ENCODE results near the gene BRD2. TPM values are rescaled to one million over a fixed set of nuclear protein-coding genes. Genes with fewer than 3 reads are reported as not detected.
"Not testable (repeated sequence)": the region's sequence is repeated elsewhere in the genome, so short reads cannot be mapped to it uniquely, and the experiment has no call there.

The BRD2 gene
- total RNA-seq = 331 and 342 TPM in 2 replicates

DNA sequence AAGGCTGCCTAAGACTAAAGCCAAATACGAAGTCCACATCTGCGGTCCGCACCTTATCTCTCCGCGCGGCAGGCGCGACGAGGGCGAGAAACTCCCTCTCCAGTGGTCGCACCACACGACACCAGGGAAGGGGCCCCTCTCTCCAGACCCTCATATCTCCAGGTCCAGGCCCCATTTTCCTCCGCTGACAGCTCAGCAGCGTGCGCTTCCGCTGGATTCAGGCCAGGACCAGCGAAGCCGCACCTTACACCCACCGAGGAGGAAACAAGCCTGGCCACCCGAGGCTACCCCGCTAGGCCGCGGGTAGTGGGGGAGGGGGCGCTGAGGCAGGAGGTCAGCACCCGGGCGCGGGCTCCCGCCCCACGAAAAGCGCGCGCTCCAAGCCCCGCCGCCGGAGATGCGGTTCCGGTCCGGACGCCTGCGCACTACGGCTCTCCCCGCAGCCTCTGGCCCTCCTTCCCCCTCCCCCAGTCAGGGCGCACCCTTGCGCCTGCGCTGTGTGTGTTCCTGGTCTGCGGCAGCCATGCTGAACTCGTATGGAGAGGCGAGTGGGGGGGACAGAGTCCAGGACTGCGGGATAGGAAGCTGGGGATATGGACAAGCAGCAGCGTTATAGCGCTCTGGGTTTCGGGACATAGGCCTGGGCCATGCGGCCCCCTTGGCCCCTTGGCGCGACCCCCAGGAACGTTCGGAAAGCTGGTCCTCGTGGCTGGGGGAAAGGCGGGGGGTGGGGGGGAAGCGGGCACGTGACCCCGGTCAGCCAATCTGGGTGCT is at the start of gene BRD2:
Gene BRD2 (plus strand): TSS at position 502 of the 774 bp plus-strand sequence. CDS start 4,305 bp downstream, outside the sequence.
- intact Hi-C loops (cut with micrococcal nuclease) = loop anchor here (1.0 to 5.0 kb wide), 3 partner anchors 36 to 1471 kb away; partner anchors contain the start of genes MICB, RXRB and SLC39A7

DNA sequence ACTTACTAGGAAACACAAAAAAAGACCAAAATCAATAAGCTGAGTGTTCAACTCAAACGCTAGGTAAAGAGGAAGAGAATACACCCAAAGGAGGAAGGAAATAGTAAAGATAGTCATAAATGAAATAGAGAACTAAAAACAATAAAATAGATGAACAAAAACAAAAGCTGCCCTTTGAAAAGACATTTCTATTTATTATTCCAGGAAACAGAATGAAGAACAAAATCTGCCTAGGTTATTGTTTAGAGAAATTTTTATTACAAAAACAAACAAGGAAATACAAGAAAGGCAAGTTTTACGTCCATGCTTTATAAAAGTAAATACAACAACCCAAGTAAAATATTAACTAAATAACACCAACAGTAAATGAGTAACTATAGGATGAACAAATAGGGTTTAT is 47.7 kb upstream of the BRD2 start:
- intact Hi-C loops (cut with micrococcal nuclease) = no loop called here

DNA sequence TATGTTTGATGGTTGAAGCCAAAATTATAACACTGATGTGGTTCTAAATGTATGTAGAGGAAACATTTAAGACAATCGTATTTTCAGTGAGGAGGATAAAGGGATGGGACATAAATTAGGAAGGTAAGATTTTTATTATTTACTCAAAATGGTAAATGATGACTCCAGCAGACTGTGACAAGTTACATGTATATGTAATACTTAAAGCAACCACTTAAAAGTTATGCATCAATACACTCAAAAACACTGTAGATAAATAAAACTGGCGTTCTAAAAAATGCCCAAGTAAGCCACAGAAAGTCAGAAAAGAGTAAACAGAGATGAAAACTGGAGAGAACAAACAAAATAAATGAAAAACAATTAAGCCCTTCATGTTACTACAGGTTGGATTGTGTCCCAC is 46.3 kb upstream of the BRD2 start:
- intact Hi-C loops (cut with micrococcal nuclease) = no loop called here

DNA sequence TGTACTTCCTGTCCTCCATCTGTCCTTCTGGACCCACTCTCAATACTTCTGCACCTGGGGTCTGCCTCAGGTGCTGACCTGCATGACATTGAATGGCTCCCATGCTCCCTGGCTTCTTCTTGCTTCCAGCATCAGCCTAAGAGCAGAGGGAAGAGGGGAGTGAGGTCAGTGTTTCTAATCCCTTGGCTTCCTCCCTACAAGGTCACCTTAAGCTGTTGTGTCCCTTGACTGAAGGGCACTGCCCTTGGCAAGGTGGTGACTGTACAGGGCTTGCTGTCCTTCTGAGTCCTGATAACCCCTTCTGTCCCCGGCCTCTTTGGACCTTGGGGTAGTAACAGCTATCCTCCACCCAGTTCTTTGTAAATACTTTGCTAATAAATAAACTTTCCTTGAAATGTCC is 37.2 kb upstream of the BRD2 start:
- intact Hi-C loops (cut with micrococcal nuclease) = loop anchor here (5.0 kb wide), 1 partner anchor 36 kb away; the partner anchor contains the start of gene BRD2

DNA sequence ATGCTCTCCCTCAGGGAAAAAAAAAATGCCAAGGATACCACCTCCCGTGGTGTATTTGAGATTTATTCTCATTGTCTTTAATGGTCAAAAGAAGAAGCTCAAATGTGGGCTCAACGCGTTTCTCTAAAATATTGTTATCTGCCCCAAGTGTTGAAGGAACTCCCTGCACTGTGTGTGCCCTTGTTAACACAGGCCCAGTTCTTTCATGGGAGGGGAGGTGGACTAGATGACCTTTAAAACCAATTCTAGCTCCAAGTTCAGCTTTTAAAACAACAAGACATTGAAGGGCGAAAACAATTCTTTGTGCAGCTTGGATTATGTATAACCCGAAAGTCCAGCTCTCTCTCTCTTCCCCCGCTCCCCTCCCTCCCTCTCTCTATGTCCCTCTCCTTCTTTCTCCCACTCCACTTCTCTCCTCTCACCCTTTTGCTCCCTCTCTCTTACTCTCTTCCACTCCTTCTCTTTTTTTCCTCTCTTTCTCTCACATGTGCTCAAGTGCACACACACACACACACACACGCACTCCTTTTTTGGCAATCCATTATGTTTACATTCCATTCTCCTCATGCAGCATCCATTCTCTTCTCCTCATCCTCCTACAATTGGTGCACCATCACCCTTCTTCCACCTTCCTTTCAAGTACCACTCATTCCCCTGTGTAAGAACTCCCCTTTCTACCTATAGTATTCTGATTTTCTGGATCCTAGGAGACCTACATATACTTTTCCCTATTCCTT is 36.1 kb upstream of the BRD2 start:
- intact Hi-C loops (cut with micrococcal nuclease) = loop anchor here (2.0 to 5.0 kb wide), 2 partner anchors 21 to 35 kb away; partner anchors contain the start of genes BRD2 and HLA-DMA

DNA sequence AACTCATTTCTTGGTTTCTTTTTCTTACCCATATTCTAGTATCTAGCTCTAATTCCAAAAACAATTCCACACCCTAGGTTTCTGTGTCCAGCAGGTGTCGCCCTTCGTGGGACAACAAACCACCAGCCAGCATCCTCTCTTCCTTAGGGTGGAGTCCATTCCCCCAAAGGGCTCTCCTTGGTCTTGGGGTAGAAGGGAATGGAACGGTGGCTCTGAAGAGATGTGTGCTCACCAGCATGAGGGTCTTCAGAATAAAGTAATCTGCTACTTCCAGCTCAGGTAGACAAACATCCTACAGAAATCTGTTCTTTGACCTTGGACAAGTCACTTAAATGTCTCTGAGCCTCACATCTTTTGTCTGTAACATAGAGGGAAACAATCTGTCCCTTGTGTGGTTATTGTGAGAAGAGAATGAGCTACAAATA is 34.7 kb upstream of the BRD2 start:
- intact Hi-C loops (cut with micrococcal nuclease) = loop anchor here (1.0 to 5.0 kb wide), 3 partner anchors 19 to 51 kb away; partner anchors contain the start of genes BRD2 and HLA-DMA

DNA sequence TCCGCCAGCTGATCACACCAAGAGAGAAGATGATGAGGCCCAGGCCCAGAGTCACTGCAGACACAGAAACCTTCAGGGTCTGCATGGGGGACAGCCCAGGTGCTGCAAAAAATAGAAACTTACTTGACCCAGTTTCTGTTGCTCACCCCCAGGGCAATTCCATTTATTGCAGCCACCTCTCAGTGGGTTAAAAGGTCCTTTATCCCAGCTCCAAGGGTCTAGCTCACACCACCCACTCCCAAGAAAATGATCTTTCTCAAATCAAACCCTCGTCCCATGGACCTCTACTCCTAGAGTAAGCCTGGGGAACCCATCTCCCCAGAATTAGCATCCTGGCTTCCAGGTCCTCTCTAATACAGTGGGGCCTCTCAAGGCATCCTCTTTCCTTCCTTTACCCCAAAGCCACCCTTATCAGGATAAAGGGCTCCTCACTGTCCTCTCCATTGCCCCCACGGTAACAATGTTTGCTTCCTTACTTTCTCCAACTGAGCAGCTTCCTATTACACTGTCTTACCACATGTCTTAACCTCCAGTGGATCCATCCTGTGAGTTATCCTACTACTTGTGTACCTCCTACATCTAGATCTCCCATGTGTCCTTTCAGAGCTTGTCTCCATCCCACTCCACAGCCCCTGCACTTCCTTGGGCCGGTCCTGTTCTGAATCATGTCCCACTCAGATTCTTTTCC is 32.7 kb upstream of the BRD2 start:
- intact Hi-C loops (cut with micrococcal nuclease) = no loop called here

DNA sequence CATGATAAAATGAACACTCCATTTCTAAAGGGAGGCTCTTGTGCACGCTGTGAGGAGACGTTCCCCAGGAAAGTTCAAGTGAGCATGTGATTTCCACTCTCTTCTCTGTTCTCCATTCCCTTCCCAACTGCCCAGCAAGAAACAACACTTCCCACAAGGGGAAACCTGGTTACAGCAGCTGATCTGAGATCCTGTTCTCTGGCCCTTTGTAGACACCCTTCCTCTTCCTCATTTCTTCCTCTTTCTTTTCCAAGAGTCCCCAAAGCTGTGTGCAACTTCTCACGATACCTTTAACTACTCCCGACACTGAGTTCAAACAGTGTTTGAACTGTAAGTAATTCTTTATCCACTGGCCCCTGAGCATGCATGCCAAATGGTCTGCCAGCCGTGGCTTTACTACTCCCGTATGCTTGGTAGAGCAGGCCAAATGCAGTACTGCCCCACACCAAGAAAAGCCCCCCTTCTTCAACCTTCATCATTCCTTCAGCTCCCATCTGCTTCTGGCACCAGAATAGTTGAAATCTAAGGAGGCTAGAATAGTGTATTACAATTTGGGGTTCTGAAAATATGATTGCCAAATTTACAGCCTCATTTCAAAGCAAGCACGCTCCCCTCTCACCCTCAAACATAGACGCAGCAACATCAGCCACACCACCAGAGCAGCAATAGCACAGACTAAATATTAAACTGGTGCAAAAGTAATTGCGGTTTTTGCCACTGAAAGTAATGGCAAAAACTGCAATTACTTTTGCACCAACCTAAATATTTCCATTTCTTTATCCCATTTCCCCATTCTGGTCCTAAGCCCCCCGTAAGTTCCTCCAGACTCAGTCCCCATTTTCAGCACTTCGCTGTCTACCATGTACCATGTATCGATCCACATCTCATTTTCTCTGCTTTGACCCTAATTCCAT is 31.9 kb upstream of the BRD2 start:
- intact Hi-C loops (cut with micrococcal nuclease) = no loop called here

DNA sequence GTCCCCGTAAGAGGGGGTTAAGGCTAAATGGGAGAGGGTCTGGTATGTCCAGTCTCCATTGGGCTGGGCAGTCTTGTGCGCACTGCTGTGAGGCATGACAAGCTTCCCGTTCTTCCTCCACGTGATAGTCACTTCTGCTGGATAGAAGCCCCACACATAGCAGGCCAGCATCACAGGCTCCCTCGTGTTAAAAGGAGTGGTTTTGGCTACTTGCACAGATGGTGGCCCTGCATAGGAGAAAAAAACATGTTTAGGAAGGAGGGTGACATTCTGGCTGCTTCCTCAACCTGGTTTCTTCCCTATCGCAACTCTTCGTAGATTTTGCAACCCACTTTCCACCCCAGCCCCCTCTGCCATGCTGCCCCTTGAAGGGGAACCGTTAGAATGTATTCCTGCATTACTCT is 31.2 kb upstream of the BRD2 start:
- intact Hi-C loops (cut with micrococcal nuclease) = no loop called here

DNA sequence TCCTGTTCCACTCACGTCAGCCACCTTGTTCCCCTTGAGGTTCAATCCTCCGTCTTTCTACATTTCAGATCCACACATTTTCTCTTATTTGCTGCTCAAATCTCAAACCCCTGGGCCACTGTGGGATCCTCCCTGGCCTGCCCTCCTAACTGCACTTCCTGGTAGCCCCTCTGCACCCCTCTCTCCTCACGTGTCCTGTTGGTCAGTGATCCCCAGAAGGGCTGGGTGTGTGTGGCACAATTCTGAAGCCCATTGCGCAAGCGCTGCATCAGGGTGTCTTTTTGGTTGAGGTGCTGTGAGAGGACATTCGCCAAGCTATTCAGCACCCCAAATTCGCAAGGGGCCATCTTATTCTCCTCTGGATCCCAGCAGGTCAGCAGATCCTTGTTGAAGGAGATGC is 29.9 kb upstream of the BRD2 start:
- intact Hi-C loops (cut with micrococcal nuclease) = no loop called here

DNA sequence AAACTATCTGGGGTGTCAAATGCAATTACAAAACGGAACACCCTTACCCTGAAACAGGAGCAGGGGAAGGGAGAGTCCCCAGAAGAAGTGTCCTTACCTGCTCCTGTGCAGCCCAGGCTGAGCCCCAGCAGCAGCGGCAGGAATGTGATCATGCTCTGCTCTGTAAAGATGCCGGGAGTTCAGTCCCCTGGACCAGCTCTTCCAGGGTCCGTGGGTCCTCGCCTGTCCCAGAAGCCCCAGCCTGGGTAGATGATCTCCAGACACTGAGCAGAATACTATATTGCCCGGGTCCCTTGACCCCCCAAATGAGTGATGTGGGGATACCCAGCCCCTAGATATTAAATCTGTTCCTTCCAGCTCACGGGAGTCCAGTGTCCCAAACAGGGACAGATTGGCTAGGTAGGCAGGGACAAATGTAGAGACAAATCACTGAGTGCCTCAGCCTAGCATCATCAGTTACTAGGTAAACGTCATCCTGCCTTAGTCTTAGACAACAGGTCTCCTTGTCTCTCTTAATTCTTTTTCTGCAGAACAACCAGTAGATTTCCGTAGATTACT is 27.7 kb upstream of the BRD2 start, which contains the start of gene HLA-DMB:
Gene HLA-DMB (minus strand): TSS at position 373 of the 558 bp plus-strand sequence. CDS start 221 bp downstream, at position 152.
- intact Hi-C loops (cut with micrococcal nuclease) = loop anchor here (1.0 to 2.0 kb wide), 4 partner anchors 13 to 46 kb away; partner anchors contain the start of gene HLA-DMA

DNA sequence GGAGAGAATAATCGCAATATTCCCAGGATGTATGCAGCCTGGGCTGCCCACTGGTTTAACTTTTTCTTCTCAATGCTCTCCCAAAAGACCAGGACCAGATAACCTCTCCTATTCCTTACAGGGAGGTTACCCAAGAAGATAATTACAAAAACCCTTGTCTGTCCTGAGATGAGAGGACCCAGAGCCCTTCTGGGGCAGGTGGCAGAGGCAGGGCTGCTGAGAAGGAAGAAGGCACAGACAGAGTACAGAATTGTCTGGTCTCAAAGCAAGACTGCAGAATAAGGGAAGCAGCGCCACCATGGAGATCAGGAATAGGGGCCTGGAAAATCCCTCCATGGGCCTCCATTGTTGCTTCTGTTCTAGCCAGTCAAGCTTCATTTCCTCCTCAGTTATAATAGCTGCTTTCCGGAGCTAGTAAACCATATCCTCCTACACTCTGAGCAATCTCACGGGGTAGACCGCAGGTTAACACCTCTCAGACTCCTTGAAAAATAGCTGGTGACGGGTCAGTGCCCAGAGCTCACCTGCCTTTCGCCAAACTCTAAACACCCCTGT is 27.1 kb upstream of the BRD2 start:
- intact Hi-C loops (cut with micrococcal nuclease) = loop anchor here (1.0 to 2.0 kb wide), 4 partner anchors 12 to 46 kb away; partner anchors contain the start of gene HLA-DMA

DNA sequence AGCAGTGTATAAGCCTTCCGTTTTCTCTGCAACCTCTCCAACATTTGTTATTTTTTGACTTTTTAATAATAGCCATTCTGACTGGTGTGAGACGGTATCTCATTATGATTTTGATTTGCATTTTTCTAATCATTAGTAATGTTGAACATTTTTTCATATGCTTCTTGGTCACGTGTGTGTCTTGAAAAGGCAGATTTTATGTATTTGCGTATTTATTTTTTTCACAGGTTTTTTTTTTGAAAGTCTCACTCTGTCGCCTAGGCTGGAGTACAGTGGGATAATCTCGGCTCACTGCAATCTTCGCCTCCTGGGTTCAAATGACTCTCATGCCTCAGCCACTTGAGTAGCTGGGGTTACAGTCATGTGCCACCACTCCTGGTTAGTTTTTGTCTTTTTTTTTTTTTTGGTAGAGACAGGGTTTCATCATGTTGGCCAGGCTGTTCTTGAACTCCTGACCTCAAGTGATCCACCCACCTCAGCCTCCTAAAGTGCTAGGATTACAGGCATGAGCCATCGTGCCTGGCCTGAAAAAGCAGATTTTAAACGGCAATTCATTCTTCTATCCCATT is 25.8 kb upstream of the BRD2 start:
- intact Hi-C loops (cut with micrococcal nuclease) = not testable (repeated sequence)

DNA sequence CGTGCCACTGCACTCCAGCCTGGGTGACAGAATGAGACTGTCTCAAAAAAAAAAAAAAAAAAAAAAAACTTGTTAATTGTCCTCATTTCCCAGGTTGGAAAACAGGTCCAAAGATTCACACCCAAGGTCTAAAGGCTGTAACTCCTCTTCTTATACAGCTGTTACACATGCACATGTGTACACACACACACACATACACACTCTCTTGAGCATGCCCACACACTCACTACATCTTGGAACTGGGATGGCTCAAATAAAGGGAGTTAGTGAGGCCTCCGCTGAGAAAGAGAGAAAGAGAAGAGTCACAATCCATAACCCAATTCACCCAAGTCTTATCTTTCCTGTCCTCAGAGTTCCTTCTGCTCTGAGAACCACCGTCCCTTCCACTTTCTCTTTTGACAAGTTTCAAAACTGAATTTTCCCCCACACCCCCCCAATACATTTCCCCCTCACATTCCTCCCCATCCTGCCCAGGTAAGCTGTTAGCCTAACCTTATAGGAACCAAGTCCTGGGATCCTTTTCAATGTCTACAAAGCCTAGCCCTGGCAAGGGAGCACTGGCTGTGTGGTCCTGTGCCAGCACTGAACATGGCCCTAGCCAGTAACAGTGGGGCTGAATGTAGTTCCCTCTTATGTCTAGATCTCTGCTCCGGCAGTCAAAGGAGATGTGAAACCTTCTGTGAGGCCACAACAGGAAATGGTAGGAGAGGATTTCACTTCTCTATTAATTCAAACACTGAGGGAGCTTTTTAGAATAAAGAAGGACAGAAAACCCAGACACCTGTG is 24.3 kb upstream of the BRD2 start:
- intact Hi-C loops (cut with micrococcal nuclease) = no loop called here

DNA sequence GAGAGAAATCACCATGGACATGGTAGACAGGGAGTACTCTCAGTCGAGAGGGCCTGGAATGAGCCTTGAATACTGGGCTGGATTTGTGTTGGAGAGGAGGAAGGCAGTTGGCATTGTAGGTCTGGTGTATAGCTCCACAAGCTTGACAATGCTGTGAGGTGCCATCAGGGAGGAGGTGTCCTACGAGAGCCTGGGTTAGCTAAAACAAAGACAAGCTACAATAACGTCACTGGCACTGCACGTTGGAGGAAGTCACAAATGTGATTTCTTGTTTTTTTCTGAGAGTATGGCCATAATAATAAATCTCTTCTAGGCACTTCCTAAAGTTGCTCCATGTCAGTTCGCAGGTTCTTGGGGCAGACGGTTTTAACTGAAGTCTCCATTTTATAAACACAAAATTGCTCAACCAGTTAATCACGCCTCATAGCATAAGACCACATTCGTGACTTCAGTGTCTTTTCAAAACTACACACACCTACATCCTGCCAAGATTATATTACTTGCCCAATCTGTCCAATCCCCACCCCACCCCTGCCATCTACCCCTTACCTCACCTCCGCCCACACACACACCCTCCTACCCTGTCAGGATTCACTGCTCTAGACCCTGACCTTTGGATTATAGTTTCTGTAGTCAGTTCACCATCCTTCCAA is 23.2 kb upstream of the BRD2 start:
- intact Hi-C loops (cut with micrococcal nuclease) = no loop called here

DNA sequence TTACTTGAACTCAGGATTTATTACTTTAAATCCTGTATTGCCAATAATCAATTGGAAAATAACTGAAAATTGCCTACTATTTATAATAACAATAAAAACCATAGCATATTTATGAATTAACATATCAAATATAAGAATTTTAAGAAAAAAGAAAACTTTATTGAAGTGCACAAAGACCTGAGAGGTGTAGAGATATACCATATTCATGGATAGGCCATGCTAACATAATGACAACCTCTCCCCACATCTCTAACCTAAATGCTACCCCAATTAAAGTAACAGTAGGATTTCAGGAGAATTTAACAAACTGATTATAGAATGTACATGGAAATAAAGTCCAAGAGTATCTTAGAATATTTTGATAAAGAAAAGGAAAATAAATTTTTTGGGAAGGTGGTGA is 22.4 kb upstream of the BRD2 start:
- intact Hi-C loops (cut with micrococcal nuclease) = no loop called here

DNA sequence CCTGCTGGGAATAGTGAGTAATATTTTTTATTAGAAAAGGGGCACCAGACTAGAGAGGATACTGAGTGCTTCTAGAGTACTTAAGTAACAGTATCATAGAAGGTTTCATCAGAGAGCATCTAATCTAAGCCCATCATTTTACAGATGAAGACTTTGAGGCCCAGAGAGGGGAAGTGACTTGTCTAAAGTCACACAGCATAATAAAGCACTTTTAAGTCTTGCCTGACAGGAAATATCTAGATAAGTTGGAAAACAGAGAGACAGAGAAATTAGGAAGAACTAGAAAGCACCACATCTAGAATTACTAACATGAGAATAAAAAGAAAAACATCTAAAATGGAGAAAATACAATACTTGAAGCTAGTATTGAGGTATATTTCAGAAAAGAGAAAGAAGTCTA is 21.5 kb upstream of the BRD2 start:
- intact Hi-C loops (cut with micrococcal nuclease) = no loop called here
